Activated CD4-positive, alpha-beta T cell treated with anti-CD3 and anti-CD28 coated beads for 24 hours (primary cell): ENCODE results near the gene MREG.
A peak's percentile ranks its signal among the peaks of the same experiment; 100 is the strongest.
"Not testable (repeated sequence)": the region's sequence is repeated elsewhere in the genome, so short reads cannot be mapped to it uniquely, and the experiment has no call there.

Experiments
- DNase-seq, 2 donors: peaks; one replicate each; pipeline ENCODE4 v3.0.0-alpha.2; 2020; ENCODE audit warnings: low read depth in 2 of 2

The MREG gene

DNA sequence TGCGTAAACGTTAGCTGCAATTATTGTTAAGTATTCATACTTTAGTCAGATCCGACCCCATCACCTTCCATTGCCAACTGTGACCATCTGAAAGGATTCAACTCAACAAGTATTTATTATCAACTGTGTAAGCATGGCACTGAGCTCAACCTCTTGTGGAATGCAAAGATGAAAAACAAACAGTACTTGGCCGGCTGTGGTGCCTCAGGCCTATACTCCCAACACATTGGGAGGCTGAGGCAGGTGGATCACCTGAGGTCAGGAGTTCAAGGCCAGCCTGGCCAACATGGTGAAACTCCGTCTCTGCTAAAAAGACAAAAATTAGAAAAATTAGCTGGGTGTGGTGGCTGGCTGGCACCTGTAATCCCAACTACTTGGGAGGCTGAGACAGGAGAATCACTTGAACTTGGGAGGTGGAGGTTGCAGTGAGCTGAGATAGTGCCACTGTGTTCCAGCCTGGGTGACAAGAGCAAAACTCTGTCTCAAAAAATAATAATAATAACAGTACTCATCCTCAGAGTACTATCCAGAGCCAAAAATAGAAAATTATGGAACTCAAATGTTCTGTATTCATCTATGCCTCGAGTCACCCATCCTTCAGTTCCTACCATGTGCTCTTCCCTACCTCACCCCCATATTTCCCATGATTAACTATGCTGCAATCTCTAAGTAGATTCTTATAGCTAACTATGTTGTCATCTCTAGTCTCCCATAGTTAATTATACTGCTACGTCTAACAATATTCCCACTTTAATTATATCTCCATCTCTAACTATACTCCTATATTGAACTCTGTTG, 8.6 kb upstream of the MREG start:
- DNase-seq, result no peak

DNA sequence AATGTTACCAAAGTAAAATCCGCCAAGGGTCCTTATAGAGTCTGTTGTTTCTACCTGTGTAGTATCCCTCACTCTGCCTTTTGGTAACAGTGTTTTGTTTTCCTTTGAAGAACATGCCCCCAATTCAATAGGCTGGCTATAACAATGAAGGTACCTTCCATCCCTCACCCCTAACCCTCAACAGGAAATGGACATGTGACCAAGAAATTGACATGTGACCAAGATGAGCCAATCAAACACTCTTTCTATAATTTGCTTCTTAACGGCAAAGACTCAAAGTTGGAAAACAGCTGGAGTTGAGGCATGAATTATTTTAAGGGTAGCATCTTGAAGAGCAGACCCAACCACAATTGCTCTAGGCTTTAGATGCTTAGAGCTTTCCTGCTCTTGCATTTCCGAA, 5.4 kb upstream of the MREG start:
- DNase-seq, result no peak

DNA sequence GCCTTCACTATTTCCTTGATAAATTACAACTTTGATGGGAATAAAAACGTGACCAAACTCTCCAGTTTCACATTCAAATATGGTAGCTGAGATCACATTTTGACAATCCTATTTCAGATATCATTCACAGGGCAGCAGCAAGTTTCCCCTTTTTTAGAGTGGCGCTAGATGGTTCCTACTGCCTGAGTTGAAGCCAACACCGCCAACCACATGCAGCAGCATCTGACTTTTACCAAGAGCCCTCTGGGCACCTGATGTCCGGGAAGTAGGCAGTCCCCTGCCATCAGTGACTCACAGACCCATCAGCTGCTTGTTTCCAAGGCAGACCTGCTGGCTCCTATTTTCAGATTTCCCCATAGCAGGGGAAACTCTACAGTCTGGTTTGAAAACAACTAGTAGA, 4.0 kb upstream of the MREG start:
- DNase-seq, result no peak

DNA sequence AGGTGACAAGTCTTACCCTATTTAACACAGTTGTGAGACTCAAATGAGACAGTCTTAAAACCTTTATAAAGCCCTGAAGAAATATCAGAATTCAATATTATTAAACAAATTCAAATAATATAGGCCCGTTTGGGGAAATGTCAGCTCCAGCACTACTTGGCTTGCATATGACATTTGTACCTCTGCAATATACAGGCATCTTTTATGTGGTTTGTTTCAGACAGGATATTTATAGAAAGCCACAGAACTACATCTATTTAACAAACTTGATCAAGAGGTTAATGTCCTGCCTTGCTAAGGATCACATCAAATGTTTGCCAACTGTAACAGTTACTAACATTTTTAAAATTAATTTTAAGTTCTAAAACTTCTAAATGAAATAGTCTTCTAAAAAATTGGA, 3.2 kb upstream of the MREG start:
- DNase-seq, result no peak

DNA sequence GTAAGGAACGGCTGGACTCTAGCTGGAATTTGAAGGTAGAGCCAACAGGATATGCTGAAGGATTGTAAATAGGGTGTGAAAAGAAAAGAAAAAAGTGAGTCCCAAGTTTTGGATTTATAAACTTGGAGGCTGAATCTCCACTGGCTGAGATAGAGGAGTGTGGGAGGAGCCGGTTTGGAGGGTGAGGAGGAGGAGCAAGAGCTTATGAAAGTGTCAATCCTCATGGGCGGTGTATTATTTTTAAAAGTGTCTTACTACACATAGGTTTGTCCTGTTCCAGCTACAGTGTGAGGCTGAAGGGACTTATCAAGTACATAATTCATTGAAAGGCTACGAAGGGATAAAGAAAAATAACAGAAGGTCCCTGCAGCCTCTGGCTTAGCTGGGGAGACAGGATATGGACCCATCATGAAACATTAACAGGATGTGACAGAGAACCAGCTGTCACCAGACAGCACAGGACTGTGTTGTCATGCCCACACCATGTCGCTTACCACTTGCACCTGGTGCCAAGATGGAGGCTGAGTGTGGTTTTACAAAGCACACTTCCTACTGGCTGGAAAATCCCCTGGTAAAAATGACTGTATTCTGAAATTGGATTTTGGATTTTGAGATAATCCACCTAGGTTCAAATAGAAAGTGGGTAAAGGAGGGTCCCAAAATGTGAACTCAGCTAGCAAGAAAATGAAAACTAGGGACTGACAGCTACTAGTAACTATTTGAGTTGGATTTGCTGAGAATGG, 2.5 kb upstream of the MREG start:
- DNase-seq, result peak in 1 of 2 donors; percentile 20

DNA sequence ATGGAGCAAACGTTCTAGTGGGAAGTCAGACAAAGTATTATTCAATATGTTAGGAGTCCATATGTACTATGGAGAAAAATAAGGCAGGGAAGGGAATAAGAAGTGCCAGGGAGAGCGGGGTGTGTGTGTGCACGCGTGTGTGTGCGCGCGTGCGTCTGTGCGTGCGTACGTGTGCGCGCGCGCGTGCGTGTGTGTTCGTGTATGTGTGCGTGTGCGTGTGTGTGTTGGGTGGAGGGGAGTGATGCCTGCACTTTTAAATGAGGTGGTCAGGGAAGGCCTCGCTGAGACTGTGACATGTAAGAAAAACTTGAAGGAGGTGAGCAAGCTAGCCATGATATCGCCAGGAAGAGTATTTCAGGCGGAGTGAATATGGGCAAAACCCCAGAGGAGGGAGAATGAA, 1.6 kb upstream of the MREG start:
- no peak for DNase-seq

DNA sequence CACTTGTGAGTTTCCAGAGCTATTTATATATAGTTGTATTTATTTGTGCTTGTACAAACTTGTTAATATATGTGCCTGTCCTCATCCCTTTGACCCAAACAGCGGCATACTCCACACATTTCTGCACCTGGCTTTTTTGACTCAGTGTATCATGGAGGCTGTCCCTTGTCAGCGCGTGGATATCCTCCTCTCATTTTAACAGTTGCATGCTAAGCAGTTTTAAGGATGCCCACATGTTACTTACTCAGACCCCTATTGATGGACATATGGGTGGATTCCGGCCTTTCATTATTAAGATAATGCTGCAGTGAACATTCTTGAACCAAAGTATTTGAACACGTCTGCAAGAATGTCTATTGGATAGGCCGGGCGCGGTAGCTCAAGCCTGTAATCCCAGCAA, 655 bp upstream of the MREG start:
- no peak for DNase-seq

DNA sequence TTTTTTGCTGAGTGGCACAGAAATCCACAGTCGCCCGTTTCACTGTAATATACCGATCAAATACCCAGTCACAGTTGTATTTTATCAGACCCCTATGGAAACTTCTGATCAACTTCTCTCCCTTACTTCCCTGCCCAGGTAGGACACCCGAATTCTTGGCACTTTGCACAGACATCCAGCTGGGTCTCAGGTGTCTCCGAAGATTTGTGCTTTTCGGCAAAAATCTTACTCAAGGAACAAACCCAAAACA, 596 bp downstream of the MREG start:
- DNase-seq, result no peak

DNA sequence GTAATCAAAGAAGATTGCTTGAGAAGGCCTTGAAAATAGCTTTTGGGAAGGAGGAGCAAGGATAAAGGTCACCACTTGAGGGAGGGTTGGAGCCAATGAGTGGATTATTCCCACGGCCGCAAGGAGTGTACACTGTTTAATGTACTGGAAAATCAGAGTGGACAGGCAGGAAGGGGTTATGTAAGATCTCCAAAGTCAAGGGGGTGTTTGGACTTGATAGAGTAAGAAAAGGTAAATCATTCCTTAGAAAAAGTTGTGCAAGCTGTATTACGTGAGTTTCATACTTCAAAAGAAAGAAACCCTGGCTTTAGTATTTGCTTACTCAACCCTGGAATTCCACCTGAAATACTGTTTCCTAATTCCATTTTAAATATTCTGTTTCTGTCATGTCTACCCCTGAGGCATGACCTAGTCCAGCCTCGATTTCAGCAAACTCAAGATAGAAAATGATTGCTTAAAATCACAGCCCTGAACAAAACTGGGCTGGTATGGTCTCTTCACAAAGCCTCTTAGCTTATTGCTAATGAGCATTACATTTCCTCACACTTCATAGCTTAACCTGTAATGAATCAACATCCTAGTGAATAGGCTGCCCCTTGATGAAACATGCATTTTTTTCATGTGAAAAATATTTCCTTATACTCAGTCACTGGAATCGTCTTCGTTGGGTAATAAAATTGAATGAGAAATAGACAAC, 1.1 kb downstream of the MREG start:
- no peak for DNase-seq

DNA sequence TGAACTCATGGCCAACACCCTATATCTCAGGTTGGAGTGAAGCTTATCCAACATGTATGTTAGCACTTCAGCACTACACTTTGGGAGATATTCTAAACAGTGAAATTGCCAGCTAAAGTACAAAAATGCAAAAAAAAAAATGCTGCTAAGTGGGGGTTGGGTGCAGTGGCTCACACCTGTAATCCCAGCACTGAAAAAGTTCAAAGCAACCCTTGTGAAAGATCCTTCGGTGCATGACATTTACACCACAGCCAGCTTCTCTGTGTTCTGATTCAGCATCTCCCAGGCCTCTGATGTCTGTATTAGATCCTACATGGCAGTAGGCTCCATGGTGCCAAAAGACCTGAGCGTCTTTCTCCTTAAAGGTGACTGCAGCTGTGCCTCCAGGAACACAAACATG, 4.1 kb downstream of the MREG start:
- DNase-seq, result not testable (repeated sequence)

DNA sequence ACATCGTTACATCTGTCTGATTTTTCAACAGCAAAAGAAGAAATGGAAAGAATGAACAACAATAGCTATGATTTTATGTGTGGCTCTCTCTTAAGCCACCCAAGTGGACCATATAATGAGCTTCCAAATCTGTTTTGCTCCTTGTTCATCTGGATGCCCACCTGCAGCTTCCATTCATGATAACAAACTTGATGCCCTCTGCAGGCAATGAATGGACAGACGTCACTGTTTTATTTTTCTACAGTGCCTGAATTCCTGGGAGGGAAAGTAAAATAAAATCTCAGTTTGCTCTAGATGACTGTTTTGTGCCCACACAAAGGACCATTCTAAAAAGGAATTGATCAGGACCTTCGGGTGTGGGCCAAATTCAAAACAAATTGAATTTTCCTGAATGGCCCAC, 5.0 kb downstream of the MREG start:
- DNase-seq, result no peak

DNA sequence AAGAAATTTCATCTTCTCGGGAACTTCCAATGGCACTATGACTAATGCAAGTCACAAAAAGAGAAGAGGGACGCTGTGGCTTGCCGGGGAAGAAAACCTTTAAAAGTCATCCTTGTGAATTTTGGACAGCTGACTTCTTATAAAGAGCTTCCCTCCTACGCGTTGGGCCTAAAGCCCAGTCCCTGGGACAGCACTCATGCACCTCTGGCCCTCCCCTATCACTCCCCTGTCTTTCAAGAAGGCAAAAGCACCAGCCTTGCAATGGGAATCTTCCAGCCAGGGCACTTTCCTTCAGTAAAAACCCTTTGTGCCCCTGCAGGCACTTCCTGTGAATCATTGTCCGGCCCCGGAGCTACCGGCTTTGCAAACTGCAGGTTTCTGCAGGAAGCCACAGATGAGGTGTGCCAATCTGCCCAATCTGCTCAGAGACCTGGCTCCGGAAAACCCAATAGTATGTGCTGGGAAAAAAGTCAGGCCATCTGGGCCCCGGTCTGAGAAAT, 7.1 kb downstream of the MREG start:
- DNase-seq, result no peak

DNA sequence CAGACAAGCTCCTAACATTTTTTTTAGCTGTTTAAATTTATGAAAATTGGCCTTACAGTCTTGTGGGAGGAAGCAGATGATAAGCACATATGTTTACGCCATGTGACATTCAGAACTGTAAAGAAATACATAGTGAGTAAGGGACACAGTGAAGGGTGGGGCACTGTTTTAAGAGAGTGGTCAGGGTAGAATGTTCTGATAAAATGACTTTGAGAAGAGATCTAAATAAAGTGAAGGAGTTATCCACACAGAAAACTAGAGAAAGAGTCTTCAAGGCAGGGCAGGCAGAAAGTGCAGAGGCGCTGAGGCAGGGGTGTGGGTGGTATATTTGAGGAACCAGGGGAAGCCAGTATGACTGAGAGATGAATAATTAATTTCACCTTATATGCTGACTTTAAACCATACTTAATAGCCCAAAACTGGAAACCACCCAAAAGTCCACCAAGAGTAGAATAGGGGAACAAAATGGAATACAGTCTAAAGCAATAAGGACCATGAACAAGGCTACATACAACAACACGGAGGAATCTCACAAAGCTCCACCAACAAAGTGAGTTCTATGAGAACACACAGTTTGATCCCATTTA, 8.6 kb downstream of the MREG start:
- DNase-seq, result no peak

DNA sequence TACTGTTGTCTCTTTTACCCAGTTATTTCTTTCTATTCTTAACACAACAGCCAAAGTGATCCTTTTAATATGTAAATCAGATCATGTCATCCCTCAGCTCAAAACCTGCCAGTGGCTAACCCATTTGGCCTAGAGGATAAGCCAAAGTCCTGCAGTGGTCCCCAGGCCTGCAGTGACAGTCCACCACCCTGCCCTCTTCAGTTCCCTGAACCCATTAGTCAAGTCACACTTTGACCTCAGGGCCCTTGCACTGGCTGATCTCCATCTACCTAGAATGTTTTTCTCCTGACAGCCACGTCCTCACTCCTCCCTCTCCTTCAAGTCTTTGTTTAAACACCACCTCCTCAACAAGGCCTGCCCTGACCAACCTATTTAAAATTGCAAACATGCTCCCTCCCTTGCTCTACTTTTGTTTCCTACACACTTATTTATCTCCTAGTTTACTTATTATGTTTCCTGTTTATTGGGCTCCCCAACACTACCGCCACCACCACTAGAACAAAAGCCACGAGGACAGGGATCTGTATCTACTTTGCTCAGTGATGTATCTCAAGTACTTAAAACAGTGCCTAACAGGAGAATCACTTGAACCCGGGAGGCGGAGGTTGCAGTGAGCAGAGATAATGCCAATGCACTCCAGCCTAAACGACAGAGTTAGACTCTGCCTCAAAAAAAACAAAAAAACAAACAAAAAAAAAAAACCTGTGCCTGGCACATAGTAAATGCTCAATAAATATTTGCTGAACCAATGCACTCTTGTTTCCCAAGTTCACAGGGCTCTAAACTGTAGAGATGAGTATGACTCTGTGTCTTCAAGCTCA, 9.3 kb downstream of the MREG start:
- no peak for DNase-seq

DNA sequence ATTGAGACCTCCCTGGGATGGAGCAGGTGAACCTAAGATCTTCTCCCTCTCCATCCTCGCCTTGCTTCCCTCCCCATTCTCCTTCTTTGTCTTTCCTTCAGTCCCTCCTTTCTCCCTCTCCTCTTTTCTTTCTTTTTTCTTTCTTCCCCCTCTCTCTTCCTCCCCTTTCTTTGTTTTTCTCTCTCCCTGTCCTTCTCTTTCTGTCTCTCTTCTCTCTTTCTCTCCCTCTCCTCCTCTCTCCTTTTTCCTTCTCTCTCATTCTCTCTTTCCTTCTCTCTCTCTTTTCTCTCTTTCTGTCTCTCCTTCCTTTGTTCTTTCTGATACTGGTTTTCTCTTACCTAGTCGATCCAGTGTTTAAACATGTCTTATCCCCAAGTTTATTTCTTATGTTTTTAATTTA, 10.7 kb downstream of the MREG start:
- no peak for DNase-seq

DNA sequence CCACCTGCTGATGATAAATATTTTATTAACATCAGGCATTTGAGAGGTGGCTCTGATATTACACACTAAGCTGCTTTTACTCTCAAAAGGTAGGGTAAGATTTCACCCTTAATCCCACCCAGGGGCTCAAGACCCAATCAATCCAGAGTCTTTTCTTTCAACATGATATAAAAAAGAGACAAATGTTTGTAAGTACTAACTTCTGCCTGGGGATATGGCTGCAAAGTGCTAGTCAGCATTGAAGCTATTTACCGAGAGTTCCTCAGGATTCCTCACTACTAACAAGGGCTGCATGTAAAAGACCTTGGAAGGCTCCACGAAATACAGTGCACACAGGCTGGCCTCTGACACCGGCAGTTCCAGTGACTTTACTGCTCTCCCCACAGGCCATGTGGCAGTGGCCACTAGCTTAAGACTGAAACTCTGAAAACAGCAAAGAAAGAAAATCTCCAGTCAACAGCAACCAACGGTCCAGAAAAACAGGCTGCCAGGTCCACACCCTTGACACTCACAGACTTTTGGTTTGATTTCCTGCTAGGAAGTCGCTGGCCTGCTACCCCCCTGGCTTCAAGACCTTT, 11.2 kb downstream of the MREG start:
- no peak for DNase-seq

DNA sequence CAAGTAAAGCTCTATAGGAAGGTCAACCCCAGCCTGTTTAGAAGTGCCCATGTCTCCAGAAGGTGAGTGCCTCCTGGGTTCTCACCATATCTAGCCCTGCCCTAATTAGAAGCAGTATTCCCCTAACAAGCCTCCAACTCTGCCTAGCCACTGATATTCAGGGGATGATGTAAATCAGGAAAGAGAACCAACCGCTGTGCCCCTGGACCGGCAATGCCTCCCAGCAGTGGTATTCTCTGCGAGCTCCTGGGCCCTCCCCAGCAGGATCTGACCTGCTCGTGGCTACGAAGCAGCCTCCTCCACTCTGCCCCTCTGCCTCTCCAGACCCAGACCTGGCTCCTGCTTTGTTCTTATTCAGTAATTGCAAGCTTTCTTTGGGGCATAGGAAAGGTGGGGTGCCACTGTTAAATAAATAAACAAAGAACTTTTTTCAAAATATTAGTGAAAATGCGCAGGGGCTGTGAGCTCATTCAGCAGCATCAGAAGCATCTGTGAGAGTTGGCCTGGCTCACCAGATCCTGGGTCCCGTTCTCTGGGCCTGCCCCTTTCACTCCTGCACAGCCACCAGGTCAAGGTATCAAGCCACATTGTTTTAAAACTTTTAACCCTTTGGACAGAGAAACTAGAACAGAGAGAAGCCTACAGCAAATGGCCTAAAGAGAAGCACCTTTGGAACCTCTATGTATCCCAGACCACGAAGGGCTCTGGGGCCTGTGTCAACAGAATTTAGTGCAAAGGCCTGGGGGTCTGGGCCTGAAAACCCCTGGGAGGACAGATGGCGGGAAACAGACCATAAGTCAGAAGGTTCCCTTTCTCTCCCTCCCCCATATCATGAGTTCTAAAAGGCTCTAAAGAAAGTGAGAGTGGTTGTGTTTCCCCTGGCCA, 11.9 kb downstream of the MREG start:
- no peak for DNase-seq

DNA sequence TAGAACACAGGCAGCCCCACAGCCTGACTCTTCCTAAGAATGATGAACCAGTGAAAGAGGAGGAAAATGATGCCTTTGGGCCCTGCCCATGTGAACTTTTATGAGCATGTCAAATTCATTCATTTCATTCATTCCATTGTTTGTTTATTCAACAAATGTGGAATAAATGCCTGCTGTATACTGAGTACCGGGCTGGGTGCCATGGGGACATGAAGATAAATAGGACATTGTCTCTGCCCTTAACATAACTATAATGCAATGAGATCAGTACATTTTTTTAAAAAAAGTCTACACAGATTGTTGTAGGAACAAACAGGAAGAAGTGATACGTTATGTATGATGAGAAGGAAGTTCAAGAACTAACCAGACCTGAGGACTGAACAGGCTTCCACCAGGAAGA, 14.7 kb downstream of the MREG start:
- DNase-seq, result no peak

DNA sequence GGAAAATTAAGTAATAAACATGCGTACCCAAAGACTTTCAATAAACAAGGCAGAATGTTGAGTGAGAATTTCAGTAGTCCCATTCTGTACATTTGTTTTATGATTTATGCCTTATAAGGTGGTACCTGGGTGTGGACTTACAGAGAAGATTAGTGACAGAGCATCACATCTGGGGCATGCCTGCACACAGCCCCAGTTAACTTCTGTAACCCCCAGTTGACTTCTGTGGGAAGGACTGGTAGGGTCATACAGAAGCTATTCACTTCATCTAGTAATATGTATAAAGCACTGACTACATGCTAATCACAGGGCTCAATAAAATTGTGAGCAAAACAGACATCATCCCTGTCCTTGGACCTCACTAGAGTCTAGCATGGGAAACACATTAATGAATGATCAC, 16.1 kb downstream of the MREG start:
- DNase-seq, result no peak

DNA sequence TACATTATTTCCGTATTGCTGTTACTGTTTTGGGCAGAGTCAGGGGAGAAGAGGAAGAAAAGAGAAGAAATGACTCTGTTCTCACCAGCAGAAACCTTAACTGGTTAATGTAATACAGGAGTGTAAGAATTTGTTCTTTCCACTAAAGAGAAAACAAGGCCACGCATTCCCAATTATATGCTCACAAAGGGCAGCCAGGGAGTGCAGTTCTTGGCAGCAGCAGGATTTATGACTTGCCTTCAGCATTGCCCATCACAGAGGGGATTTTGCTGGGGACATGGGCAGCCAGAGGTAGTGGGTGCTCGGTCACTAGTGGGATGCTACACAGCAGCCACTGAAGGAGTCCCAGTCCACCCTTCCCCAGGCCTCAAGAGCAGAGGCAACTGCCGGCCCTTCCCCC, 18.4 kb downstream of the MREG start:
- DNase-seq, result no peak
